Endothelial cell of umbilical vein (primary cell): Measurements from ENCODE around the gene KLHL6. TPM values are rescaled to one million over a fixed set of nuclear protein-coding genes. Genes with fewer than 3 reads are reported as not detected.

ENCODE experiments used
- BruUV-seq: library from RNA; stranded (reverse); fragments of 400-500 nt; replicated peaks from 2 replicates; lab custom pipeline; 2021; lab: Mats Ljungman, UMichigan
- CTCF ChIA-PET: fragments of 300-600, 350-600 bp; sonication (Branson Sonifier 250); formaldehyde crosslinking; loops from one replicate; lab custom pipeline; 2021; ENCODE audit warnings: antibody characterized with exemption, inconsistent platforms; lab: Charles Lee
- POLR2A ChIA-PET: fragments of 300-600, 350-600 bp; sonication (Branson Sonifier 250); formaldehyde crosslinking; loops from one replicate; lab custom pipeline; 2021; ENCODE audit warnings: antibody characterized with exemption, inconsistent platforms; lab: Charles Lee
- DNase-seq: peaks from one replicate; pipeline ENCODE4 v3.0.0-alpha.2; 2011; ENCODE audit warnings: low read depth, low spot score
- FAIRE-seq: peaks from 2 replicates; lab custom pipeline; 2011; peaks lifted over from hg19 to GRCh38; lab: Jason Lieb, UNC
- H2AFZ ChIP-seq: 2 replicates; pipeline ENCODE4 v1.6.0; 2012; ENCODE audit warnings: low read depth, low read length, control low read depth, inconsistent platforms
- H3K27ac ChIP-seq: 2 replicates; pipeline ENCODE4 v1.5.1; 2011; ENCODE audit warnings: low read depth, mild to moderate bottlenecking, control low read depth, low read length, moderate library complexity; ENCODE audit not compliant: insufficient read depth
- H3K27me3 ChIP-seq, 2 experiments: 2 replicates each; pipeline versions ENCODE4 v1.6.0 to v1.6.1; 2011; ENCODE audit warnings: low read length in 2 of 2, mixed read lengths in 1 of 2; ENCODE audit not compliant: control insufficient read depth in 2 of 2, insufficient read depth in 2 of 2
- H3K36me3 ChIP-seq, 2 experiments: 2 replicates in 1 of 2; 3 replicates in 1 of 2; pipeline ENCODE4 v1.5.1; 2011; ENCODE audit warnings: low read length in 2 of 2, mild to moderate bottlenecking in 1 of 2, moderate library complexity in 1 of 2; ENCODE audit not compliant: control insufficient read depth in 2 of 2, insufficient read depth in 2 of 2; ENCODE audit errors: extremely low read depth in 1 of 2
- H3K4me1 ChIP-seq: 3 replicates; pipeline ENCODE4 v1.5.1; 2011; ENCODE audit warnings: mild to moderate bottlenecking, low read length; ENCODE audit not compliant: control insufficient read depth, insufficient read depth; ENCODE audit errors: extremely low read depth
- H3K4me2 ChIP-seq: 2 replicates; pipeline ENCODE4 v1.6.1; 2011; ENCODE audit warnings: low read length, control low read depth, mixed read lengths; ENCODE audit not compliant: insufficient read depth
- H3K4me3 ChIP-seq, 3 experiments: fragments of 200-600 bp in 1 of 3; sonication (generic), shearing (Covaris generic) in 1 of 3; replicated peaks in 1 of 3; 2 replicates each; pipeline ENCODE4 v1.5.1; 2011 to 2016; ENCODE audit warnings: control low read depth in 3 of 3, low read length in 3 of 3, mild to moderate bottlenecking in 2 of 3, inconsistent platforms in 1 of 3, low read depth in 1 of 3, moderate library complexity in 1 of 3; ENCODE audit not compliant: insufficient read depth in 1 of 3
- H3K79me2 ChIP-seq: 2 replicates; pipeline ENCODE4 v1.6.0; 2012; ENCODE audit warnings: low read length, inconsistent platforms; ENCODE audit not compliant: control insufficient read depth, insufficient read depth
- H3K9ac ChIP-seq: replicated peaks from 2 replicates; pipeline ENCODE3; 2011; ENCODE audit warnings: low read length, control low read depth; ENCODE audit not compliant: insufficient read depth; ENCODE audit errors: extremely low read depth
- H3K9me1 ChIP-seq: replicated peaks from 3 replicates; pipeline ENCODE4 v1.6.0; 2011; ENCODE audit warnings: mild to moderate bottlenecking, low read length; ENCODE audit not compliant: control insufficient read depth, insufficient read depth; ENCODE audit errors: extremely low read depth
- H3K9me3 ChIP-seq: replicated peaks from 2 replicates; pipeline ENCODE4 v1.5.1; 2012; ENCODE audit warnings: low read length, inconsistent platforms; ENCODE audit not compliant: control insufficient read depth, insufficient read depth
- H4K20me1 ChIP-seq: replicated peaks from 2 replicates; pipeline ENCODE3; 2011; ENCODE audit warnings: mild to moderate bottlenecking, low read length; ENCODE audit not compliant: control insufficient read depth, insufficient read depth; ENCODE audit errors: extremely low read depth
- EZH2 ChIP-seq: IDR thresholded peaks from 2 replicates; pipeline ENCODE4 v1.6.1; 2012; ENCODE audit warnings: borderline replicate concordance, low read depth, mild to moderate bottlenecking, moderate library complexity, low read length, inconsistent platforms; ENCODE audit not compliant: severe bottlenecking
- FOS ChIP-seq: IDR thresholded peaks from 2 replicates; pipeline ENCODE4 v1.6.1; 2011; ENCODE audit warnings: mild to moderate bottlenecking, low read length, moderate library complexity, borderline replicate concordance; ENCODE audit not compliant: insufficient read depth
- GATA2 ChIP-seq: IDR thresholded peaks from 2 replicates; pipeline ENCODE4 v1.7.0; 2011; ENCODE audit warnings: low read depth, mild to moderate bottlenecking, moderate library complexity, mixed read lengths, low read length; ENCODE audit not compliant: insufficient read length, insufficient read depth
- JUN ChIP-seq: IDR thresholded peaks from 2 replicates; pipeline ENCODE4 v1.6.1; 2011; ENCODE audit warnings: borderline replicate concordance, low read depth; ENCODE audit not compliant: insufficient read length, insufficient read depth
- MYC ChIP-seq: IDR thresholded peaks from one replicate; pipeline ENCODE4 v1.6.1; 2011; ENCODE audit warnings: mild to moderate bottlenecking, low read depth, low read length
- POLR2A ChIP-seq: IDR thresholded peaks from 2 replicates; pipeline ENCODE4 v1.6.1; 2012; ENCODE audit warnings: low read depth, mild to moderate bottlenecking, control low read depth, low read length
- POLR2AphosphoS5 ChIP-seq: IDR thresholded peaks from 2 replicates; pipeline ENCODE4 v1.6.1; 2012; ENCODE audit warnings: low read depth, mild to moderate bottlenecking, control low read depth, low read length, moderate library complexity; ENCODE audit not compliant: insufficient read depth
- dilution Hi-C: fragments of 300-500 bp; cut with MboI; formaldehyde crosslinking; loops from one replicate; pipeline ENCODE4 v1.15.0; 2019; ENCODE audit warnings: low sequenced_read_pairs; ENCODE audit not compliant: extremely low pct_ligation_motif_present
- intact Hi-C: fragments of 100-400 bp; cut with micrococcal nuclease; formaldehyde crosslinking; loops from one replicate; pipeline ENCODE4 v1.10.0; 2022
- polyA plus RNA-seq, 4 experiments: library from polyadenylated mRNA; depleted of rRNA in 3 of 4; stranded (reverse) in 3 of 4; unstranded in 1 of 4; fragments of >200 nt; gene quantifications; 2 replicates each; pipeline versions ENCODE4 v1.2.1 to v1.2.3, GENCODE V29; 2011 to 2012; ENCODE audit warnings: missing spikeins in 1 of 4
- total RNA-seq: library from RNA; stranded (reverse); gene quantifications from 2 replicates; pipeline ENCODE4 v1.2.3, GENCODE V29; 2021
- TF ChIP-seq, protein P1 (sequence below): IDR thresholded peaks from 2 replicates; pipeline ENCODE4 v1.6.1; 2011; ENCODE audit not compliant: insufficient read depth, insufficient read length
- TF ChIP-seq, protein P2 (sequence below), 2 donors: IDR thresholded peaks; 1 replicate in 1 of 2; 2 replicates in 1 of 2; pipeline ENCODE4 v1.5.1; 2011; ENCODE audit warnings: low read length in 2 of 2, mild to moderate bottlenecking in 2 of 2, moderate library complexity in 2 of 2, control low read depth in 1 of 2, inconsistent platforms in 1 of 2, low read depth in 1 of 2; ENCODE audit not compliant: insufficient read depth in 1 of 2; ENCODE audit errors: extremely low read depth in 1 of 2

Gene KLHL6
- total and polyA plus RNA-seq, 2 donors (not counting 3 experiments of a cell fraction or from before 2014, with no cell fraction given) = 5.7 to 12.6 TPM

DNA sequence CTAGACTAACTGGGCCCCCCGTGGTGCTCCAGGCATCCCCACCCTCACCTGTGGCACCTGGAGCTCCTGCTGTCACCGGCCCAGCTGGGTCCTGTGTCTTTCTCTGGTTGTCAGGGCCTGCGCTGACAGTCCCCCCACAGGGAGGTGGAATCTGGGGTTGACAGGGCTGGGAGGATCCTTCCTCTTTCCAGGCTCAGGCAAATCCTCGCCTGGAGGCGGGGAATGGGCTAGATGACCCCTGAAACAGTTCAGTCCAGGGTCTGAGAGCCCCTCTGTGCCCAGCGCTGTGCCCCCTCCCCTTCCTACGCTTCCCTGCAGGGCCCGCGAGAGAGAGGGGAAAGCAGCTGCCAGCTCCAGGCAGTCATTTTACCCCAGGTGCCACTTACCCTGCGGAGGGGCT lies 77.0 kb downstream of the KLHL6 start:
- Histone ChIP-seq H3K4me3 (no peak overlapping the region), H3K9me3 (no peaks in the 10 kb centered on the region), H3K9ac (no peak overlapping the region), H4K20me1 (no peaks in the 10 kb centered on the region), H3K79me2 (no peaks in the 10 kb centered on the region), H3K4me2 (no peak overlapping the region), H3K4me1 (peaks cover 3% of the 10 kb centered on the region), H3K9me1 (no peaks in the 10 kb centered on the region), H2AFZ (no peak overlapping the region), H3K36me3 (no peaks in the 10 kb centered on the region), H3K27ac (no peak overlapping the region), H3K27me3 (no peaks in the 10 kb centered on the region)
- no peak for FAIRE-seq
- no peak for DNase-seq
- ChIA-PET POLR2A (no interaction called here), CTCF (interaction anchor here (1.9 to 3.5 kb wide), 4 partner anchors 24 to 289 kb away, joined by 10 to 22 read pairs (median 14); partner anchors contain the start of gene KLHL24)
- BruUV-seq = no TSS peak
- dilution Hi-C loops = no loop called here
- TF ChIP-seq JUN = no peak
- TF ChIP-seq, protein P1, sequence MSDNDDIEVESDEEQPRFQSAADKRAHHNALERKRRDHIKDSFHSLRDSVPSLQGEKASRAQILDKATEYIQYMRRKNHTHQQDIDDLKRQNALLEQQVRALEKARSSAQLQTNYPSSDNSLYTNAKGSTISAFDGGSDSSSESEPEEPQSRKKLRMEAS = no peak
- TF ChIP-seq FOS = no peak
- no peak for TF ChIP-seq POLR2A
- TF ChIP-seq, protein P2, sequence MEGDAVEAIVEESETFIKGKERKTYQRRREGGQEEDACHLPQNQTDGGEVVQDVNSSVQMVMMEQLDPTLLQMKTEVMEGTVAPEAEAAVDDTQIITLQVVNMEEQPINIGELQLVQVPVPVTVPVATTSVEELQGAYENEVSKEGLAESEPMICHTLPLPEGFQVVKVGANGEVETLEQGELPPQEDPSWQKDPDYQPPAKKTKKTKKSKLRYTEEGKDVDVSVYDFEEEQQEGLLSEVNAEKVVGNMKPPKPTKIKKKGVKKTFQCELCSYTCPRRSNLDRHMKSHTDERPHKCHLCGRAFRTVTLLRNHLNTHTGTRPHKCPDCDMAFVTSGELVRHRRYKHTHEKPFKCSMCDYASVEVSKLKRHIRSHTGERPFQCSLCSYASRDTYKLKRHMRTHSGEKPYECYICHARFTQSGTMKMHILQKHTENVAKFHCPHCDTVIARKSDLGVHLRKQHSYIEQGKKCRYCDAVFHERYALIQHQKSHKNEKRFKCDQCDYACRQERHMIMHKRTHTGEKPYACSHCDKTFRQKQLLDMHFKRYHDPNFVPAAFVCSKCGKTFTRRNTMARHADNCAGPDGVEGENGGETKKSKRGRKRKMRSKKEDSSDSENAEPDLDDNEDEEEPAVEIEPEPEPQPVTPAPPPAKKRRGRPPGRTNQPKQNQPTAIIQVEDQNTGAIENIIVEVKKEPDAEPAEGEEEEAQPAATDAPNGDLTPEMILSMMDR (IDR thresholded peaks at IDR 0.05; ENCODE audit: extremely low read depth in 1 of 2, insufficient read depth in 1 of 2, low read depth in 1 of 2, low read length in 2 of 2) = no peak
- TF ChIP-seq GATA2 = no peak
- no peak for TF ChIP-seq EZH2
- no peak for TF ChIP-seq MYC
- TF ChIP-seq POLR2AphosphoS5 = no peak
- intact Hi-C loops = loop anchor here (10.0 kb wide), 1 partner anchor 76 kb away; the partner anchor contains the start of gene KLHL6
